GM23338 (cell line): ENCODE results near the gene KCNB1. TPM values are rescaled to one million over a fixed set of nuclear protein-coding genes. Genes with fewer than 3 reads are reported as not detected.
A peak's percentile ranks its signal among the peaks of the same experiment; 100 is the strongest.

ENCODE experiments used
- ATAC-seq: fragments of 200-7000 bp; cut with Tn5 transposase; 3 replicates; pipeline ENCODE4 v1.9.1; 2020
- DNase-seq: peaks from one replicate; pipeline ENCODE4 v3.0.0-alpha.2; 2015; ENCODE audit warnings: low spot score
- H2AFZ ChIP-seq: fragments of 200-600 bp; sonication (generic); 2 replicates; pipeline ENCODE4 v1.8.0; 2016; ENCODE audit warnings: antibody characterized with exemption, mild to moderate bottlenecking, moderate library complexity
- H3F3A ChIP-seq: fragments of 200-600 bp; sonication (generic); replicated peaks from 2 replicates; pipeline ENCODE4 v1.8.0; 2017; ENCODE audit warnings: antibody characterized with exemption, mixed run types, low read depth
- H3K27ac ChIP-seq: fragments of 200-600 bp; sonication (generic); 2 replicates; pipeline ENCODE4 v1.6.1; 2016; ENCODE audit warnings: low read depth
- H3K27me3 ChIP-seq: fragments of 200-600 bp; sonication (generic); 2 replicates; pipeline ENCODE4 v1.8.0; 2016; ENCODE audit warnings: mild to moderate bottlenecking, mixed run types, moderate library complexity; ENCODE audit not compliant: insufficient read depth
- H3K36me3 ChIP-seq: fragments of 200-600 bp; sonication (generic); 2 replicates; pipeline ENCODE4 v1.8.0; 2016; ENCODE audit warnings: mild to moderate bottlenecking; ENCODE audit not compliant: insufficient read depth
- H3K4me1 ChIP-seq: fragments of 200-600 bp; sonication (generic); 2 replicates; pipeline ENCODE4 v1.8.0; 2016; ENCODE audit warnings: mild to moderate bottlenecking, moderate library complexity; ENCODE audit not compliant: insufficient read depth
- H3K4me2 ChIP-seq: fragments of 200-600 bp; sonication (generic); 2 replicates; pipeline ENCODE4 v1.7.1; 2017; ENCODE audit warnings: mixed run types
- H3K4me3 ChIP-seq: fragments of 200-600 bp; sonication (generic); 2 replicates; pipeline ENCODE4 v1.6.1; 2016; ENCODE audit warnings: mixed run types
- H3K79me2 ChIP-seq: fragments of 200-600 bp; sonication (generic); replicated peaks from 2 replicates; pipeline ENCODE4 v1.8.0; 2017; ENCODE audit warnings: mild to moderate bottlenecking; ENCODE audit not compliant: insufficient read depth
- H3K9me2 ChIP-seq: fragments of 200-600 bp; sonication (generic); 2 replicates; pipeline ENCODE4 v1.8.0; 2017; ENCODE audit not compliant: insufficient read depth
- H4K20me1 ChIP-seq: fragments of 200-600 bp; sonication (generic); replicated peaks from 2 replicates; pipeline ENCODE4 v1.8.0; 2017; ENCODE audit warnings: mild to moderate bottlenecking; ENCODE audit not compliant: insufficient read depth
- H3K27ac Mint-ChIP-seq: 2 replicates; pipeline ENCODE4 v1.8.0; 2020; ENCODE audit warnings: inconsistent platforms, mild to moderate bottlenecking, moderate library complexity, mixed read lengths
- H3K27me3 Mint-ChIP-seq: 3 replicates; pipeline ENCODE4 v1.8.0; 2022; ENCODE audit warnings: low read depth, mild to moderate bottlenecking, moderate library complexity, mixed read lengths, inconsistent platforms; ENCODE audit not compliant: insufficient read depth, poor library complexity
- H3K36me3 Mint-ChIP-seq: 3 replicates; pipeline ENCODE4 v1.8.0; 2021; ENCODE audit warnings: low read depth, mild to moderate bottlenecking, inconsistent platforms, moderate library complexity, mixed read lengths
- H3K4me1 Mint-ChIP-seq: 3 replicates; pipeline ENCODE4 v1.8.0; 2020; ENCODE audit warnings: mild to moderate bottlenecking, inconsistent platforms, mixed read lengths
- H3K4me3 Mint-ChIP-seq: 3 replicates; pipeline ENCODE4 v1.8.0; 2021; ENCODE audit warnings: moderate library complexity, mild to moderate bottlenecking, inconsistent platforms, mixed read lengths
- H3K9me3 Mint-ChIP-seq: 3 replicates; pipeline ENCODE4 v1.8.0; 2020; ENCODE audit warnings: moderate library complexity, mild to moderate bottlenecking, inconsistent platforms, mixed read lengths
- EZH2phosphoT487 ChIP-seq: fragments of 200-600 bp; sonication (generic); IDR thresholded peaks from one replicate; pipeline ENCODE4 v1.8.1; 2018; ENCODE audit warnings: antibody characterized with exemption; ENCODE audit not compliant: unreplicated experiment
- STAT1 ChIP-seq: IDR thresholded peaks from one replicate; pipeline ENCODE4 v1.6.1; 2016; ENCODE audit warnings: antibody characterized with exemption; ENCODE audit not compliant: unreplicated experiment
- ZNF114 ChIP-seq: fragments of 250-450 bp; sonication (Bioruptor Pico); IDR thresholded peaks from 2 replicates; pipeline ENCODE4 v1.5.0; 2020; ENCODE audit warnings: mild to moderate bottlenecking, moderate library complexity
- ZNF331 ChIP-seq: fragments of 250-450 bp; sonication (Bioruptor Pico); IDR thresholded peaks from 2 replicates; pipeline ENCODE4 v1.5.0; 2020; ENCODE audit warnings: low read depth, mild to moderate bottlenecking, moderate library complexity
- polyA plus RNA-seq: library from polyadenylated mRNA; unstranded; fragments of >200 nt; fragmentation: Nextera tagmentation; extraction: Ambion mirVana; gene quantifications from 2 replicates; pipeline ENCODE4 v1.2.1, GENCODE V29; 2016
- total RNA-seq: library from RNA; depleted of rRNA; stranded (reverse); fragments of >200 nt; shearing (Covaris generic); gene quantifications from 2 replicates; pipeline ENCODE4 v1.2.3, GENCODE V29; 2014
- TF ChIP-seq, protein P1 (sequence below): IDR thresholded peaks from 2 replicates; pipeline ENCODE4 v1.6.1; 2016; ENCODE audit warnings: antibody characterized with exemption
- TF ChIP-seq, protein P2 (sequence below), 2 experiments: fragments of 200-600 bp in 1 of 2; sonication (generic) in 1 of 2; conservative IDR thresholded peaks; 2 replicates each; pipeline versions ENCODE4 v1.5.1 to v1.6.1; 2016 to 2017; ENCODE audit warnings: antibody characterized with exemption in 2 of 2, low read depth in 2 of 2, mild to moderate bottlenecking in 2 of 2, moderate library complexity in 1 of 2

Gene KCNB1
- total and polyA plus RNA-seq, 2 experiments from 2014 or later: 0.28 to 0.29 TPM

- H3K27ac ChIP-seq: no peak overlapping the region
- TF ChIP-seq ZNF331 (CRISPR knock-in tag): no peak
- TF ChIP-seq, protein P1, sequence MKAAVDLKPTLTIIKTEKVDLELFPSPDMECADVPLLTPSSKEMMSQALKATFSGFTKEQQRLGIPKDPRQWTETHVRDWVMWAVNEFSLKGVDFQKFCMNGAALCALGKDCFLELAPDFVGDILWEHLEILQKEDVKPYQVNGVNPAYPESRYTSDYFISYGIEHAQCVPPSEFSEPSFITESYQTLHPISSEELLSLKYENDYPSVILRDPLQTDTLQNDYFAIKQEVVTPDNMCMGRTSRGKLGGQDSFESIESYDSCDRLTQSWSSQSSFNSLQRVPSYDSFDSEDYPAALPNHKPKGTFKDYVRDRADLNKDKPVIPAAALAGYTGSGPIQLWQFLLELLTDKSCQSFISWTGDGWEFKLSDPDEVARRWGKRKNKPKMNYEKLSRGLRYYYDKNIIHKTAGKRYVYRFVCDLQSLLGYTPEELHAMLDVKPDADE: no peak
- TF ChIP-seq STAT1: no peak
- no peak for TF ChIP-seq EZH2phosphoT487
- TF ChIP-seq, protein P2, sequence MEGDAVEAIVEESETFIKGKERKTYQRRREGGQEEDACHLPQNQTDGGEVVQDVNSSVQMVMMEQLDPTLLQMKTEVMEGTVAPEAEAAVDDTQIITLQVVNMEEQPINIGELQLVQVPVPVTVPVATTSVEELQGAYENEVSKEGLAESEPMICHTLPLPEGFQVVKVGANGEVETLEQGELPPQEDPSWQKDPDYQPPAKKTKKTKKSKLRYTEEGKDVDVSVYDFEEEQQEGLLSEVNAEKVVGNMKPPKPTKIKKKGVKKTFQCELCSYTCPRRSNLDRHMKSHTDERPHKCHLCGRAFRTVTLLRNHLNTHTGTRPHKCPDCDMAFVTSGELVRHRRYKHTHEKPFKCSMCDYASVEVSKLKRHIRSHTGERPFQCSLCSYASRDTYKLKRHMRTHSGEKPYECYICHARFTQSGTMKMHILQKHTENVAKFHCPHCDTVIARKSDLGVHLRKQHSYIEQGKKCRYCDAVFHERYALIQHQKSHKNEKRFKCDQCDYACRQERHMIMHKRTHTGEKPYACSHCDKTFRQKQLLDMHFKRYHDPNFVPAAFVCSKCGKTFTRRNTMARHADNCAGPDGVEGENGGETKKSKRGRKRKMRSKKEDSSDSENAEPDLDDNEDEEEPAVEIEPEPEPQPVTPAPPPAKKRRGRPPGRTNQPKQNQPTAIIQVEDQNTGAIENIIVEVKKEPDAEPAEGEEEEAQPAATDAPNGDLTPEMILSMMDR (conservative IDR thresholded peaks at IDR 0.05; ENCODE audit: low read depth in 2 of 2): no peak
- H3K36me3 ChIP-seq: no peaks in the 10 kb centered on the region; the same call in 1 of the 2 replicates
- no peak overlapping the region for H3K4me3 ChIP-seq
- no peaks in the 10 kb centered on the region for H3K4me1 ChIP-seq
- no peaks in the 10 kb centered on the region for H4K20me1 ChIP-seq
- no peaks in the 10 kb centered on the region for H3K9me2 ChIP-seq
- H3K27me3 ChIP-seq: no peaks in the 10 kb centered on the region
- H2AFZ ChIP-seq: no peak overlapping the region
- Mint-ChIP-seq H3K4me3 (no peak overlapping the region), H3K27me3 (peaks cover 9% of the 10 kb centered on the region), H3K4me1 (peaks cover 4% of the 10 kb centered on the region; the same call in 2 of the 3 replicates), H3K36me3 (peaks cover 43% of the 10 kb centered on the region), H3K27ac (no peak overlapping the region), H3K9me3 (peaks cover 6% of the 10 kb centered on the region; the same call in 2 of the 3 replicates)
- H3K4me2 ChIP-seq: no peak overlapping the region
- no peak for ATAC-seq
- H3F3A ChIP-seq: no peaks in the 10 kb centered on the region
- DNase-seq: no peak
- no peaks in the 10 kb centered on the region for H3K79me2 ChIP-seq
These were observed 38.9 kb upstream of the KCNB1 start for GRCh38 chr20:49521356-49521755.

DNA sequence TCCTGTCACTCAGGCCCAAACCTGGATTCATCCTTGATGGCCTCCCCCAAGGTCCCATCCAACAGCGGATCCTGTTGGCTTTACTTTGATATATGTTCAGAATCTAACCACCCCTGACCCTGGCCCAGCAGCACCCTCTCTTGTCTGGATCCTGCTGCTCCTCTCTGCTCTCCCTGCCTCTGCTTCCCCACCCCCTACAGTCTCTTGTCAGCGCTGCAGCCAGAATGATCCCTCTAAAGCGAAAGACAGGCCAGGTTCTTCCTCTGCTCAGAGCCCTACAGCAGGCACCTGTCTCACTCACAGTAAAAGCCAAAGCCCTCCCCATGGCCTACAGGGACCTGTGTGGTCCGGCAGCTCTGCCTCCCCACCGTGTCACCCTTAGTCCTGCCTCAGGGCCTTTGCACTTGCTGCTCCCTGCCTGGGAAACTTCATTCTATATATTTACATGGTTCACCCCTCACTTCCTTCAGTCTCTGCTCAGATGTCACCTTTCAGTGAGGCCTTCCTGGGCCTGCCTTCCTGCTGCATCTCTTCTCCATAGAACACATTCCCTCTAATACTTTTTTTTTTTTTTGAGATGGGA, 37.4 kb upstream of the KCNB1 start:
- peaks cover 9% of the 10 kb centered on the region for H3K27me3 Mint-ChIP-seq
- Histone ChIP-seq H3K27ac (no peak overlapping the region), H4K20me1 (no peaks in the 10 kb centered on the region), H3K9me2 (no peaks in the 10 kb centered on the region), H3F3A (no peaks in the 10 kb centered on the region), H3K4me3 (no peak overlapping the region), H3K4me2 (no peak overlapping the region), H3K36me3 (no peaks in the 10 kb centered on the region), H2AFZ (no peak overlapping the region), H3K79me2 (no peaks in the 10 kb centered on the region), H3K4me1 (no peaks in the 10 kb centered on the region), H3K27me3 (no peaks in the 10 kb centered on the region)
- H3K9me3 Mint-ChIP-seq: peaks cover 3% of the 10 kb centered on the region; the same call in 2 of the 3 replicates
- DNase-seq: peak; percentile 41
- peaks cover 30% of the 10 kb centered on the region for H3K36me3 Mint-ChIP-seq
- H3K27ac Mint-ChIP-seq: no peak overlapping the region
- H3K4me1 Mint-ChIP-seq: peaks cover 4% of the 10 kb centered on the region; the same call in 2 of the 3 replicates
- no peak for TF ChIP-seq ZNF114 (CRISPR knock-in tag)
- TF ChIP-seq, protein P2 (conservative IDR thresholded peaks at IDR 0.05; ENCODE audit: low read depth in 2 of 2): peak; percentile 23 to 31
- ATAC-seq: peak; percentile 93
- H3K4me3 Mint-ChIP-seq: no peak overlapping the region
